HepG2 (cell line): ENCODE results near the gene SPATA33. TPM values are rescaled to one million over a fixed set of nuclear protein-coding genes. Genes with fewer than 3 reads are reported as not detected.

Source experiments
- ATAC-seq: fragments of 200-7000 bp; cut with Tn5 transposase; 3 replicates; pipeline ENCODE4 v1.9.1; 2020; ENCODE audit warnings: mild to moderate bottlenecking, moderate library complexity
- BruUV-seq: library from RNA; stranded (reverse); fragments of 400-500 nt; replicated peaks from 2 replicates; lab custom pipeline; 2021; lab: Mats Ljungman, UMichigan
- CTCF ChIA-PET: fragments of 300-600 bp; formaldehyde crosslinking; extraction: SDS; loops from one replicate; lab custom pipeline; 2021; ENCODE audit warnings: low total read pairs, inconsistent platforms, low intra/inter-chr PET ratio; lab: Yijun Ruan, JAX
- POLR2A ChIA-PET: fragments of 350-600 bp; sonication (Branson Sonifier 250); formaldehyde crosslinking; loops from one replicate; lab custom pipeline; 2020; ENCODE audit warnings: antibody characterized with exemption, inconsistent platforms; lab: Yijun Ruan, JAX
- DNase-seq: peaks from one replicate; pipeline ENCODE4 v3.0.0-alpha.2; 2015; ENCODE audit warnings: low spot score
- FAIRE-seq: peaks from 3 replicates; lab custom pipeline; 2011; peaks lifted over from hg19 to GRCh38; lab: Jason Lieb, UNC
- H2AFZ ChIP-seq: one replicate; pipeline ENCODE4 v1.6.1; 2011; ENCODE audit warnings: low read length, inconsistent platforms
- H3K27ac ChIP-seq: fragments of 300-600 bp; 3 replicates; pipeline ENCODE4 v1.8.0; 2011; ENCODE audit warnings: mixed run types, mild to moderate bottlenecking, mixed read lengths, low read length, inconsistent platforms; ENCODE audit not compliant: insufficient read depth; ENCODE audit errors: extremely low read length
- H3K27me3 ChIP-seq, 2 experiments: fragments of 200-600 bp in 1 of 2; 2 replicates in 1 of 2; 3 replicates in 1 of 2; pipeline versions ENCODE4 v1.6.0 to v1.8.0; 2011; ENCODE audit warnings: low read length in 2 of 2, mild to moderate bottlenecking in 2 of 2, moderate library complexity in 2 of 2, inconsistent platforms in 1 of 2; ENCODE audit not compliant: insufficient read depth in 2 of 2, control insufficient read depth in 1 of 2
- H3K36me3 ChIP-seq, 2 experiments: fragments of 200-600 bp in 1 of 2; replicated peaks in 1 of 2; 2 replicates in 1 of 2; 3 replicates in 1 of 2; pipeline versions ENCODE4 v1.5.1 to v1.8.0; 2011; ENCODE audit warnings: low read length in 2 of 2, inconsistent platforms in 1 of 2; ENCODE audit not compliant: insufficient read depth in 2 of 2, control insufficient read depth in 1 of 2
- H3K4me1 ChIP-seq: 2 replicates; pipeline ENCODE4 v1.5.1; 2012; ENCODE audit warnings: low read length, inconsistent platforms; ENCODE audit not compliant: insufficient read depth
- H3K4me2 ChIP-seq: 2 replicates; pipeline ENCODE4 v1.6.0; 2011; ENCODE audit warnings: low read depth, low read length, inconsistent platforms
- H3K4me3 ChIP-seq, 3 experiments: fragments of 200-600 bp in 1 of 3; sonication (generic), shearing (Covaris generic) in 1 of 3; replicated peaks in 1 of 3; 2 replicates each; pipeline ENCODE4 v1.5.1; 2011 to 2016; ENCODE audit warnings: low read length in 3 of 3, inconsistent platforms in 2 of 3, low read depth in 2 of 3, mild to moderate bottlenecking in 2 of 3, control low read depth in 1 of 3, mixed read lengths in 1 of 3; ENCODE audit not compliant: insufficient read depth in 1 of 3
- H3K79me2 ChIP-seq: one replicate; pipeline ENCODE4 v1.6.1; 2011; ENCODE audit warnings: low read length, inconsistent platforms; ENCODE audit not compliant: insufficient read depth
- H3K9ac ChIP-seq: 2 replicates; pipeline ENCODE4 v1.6.0; 2011; ENCODE audit warnings: mild to moderate bottlenecking, low read depth, low read length, inconsistent platforms; ENCODE audit not compliant: insufficient read depth
- H3K9me3 ChIP-seq: 2 replicates; pipeline ENCODE4 v1.5.1; 2012; ENCODE audit warnings: mild to moderate bottlenecking, low read length
- H4K20me1 ChIP-seq: 2 replicates; pipeline ENCODE4 v1.6.0; 2011; ENCODE audit warnings: inconsistent platforms, mild to moderate bottlenecking, low read length, moderate library complexity; ENCODE audit not compliant: insufficient read depth
- AGO2 ChIP-seq: fragments of 200-400 bp; formaldehyde crosslinking; optimal IDR thresholded peaks from 2 replicates; pipeline ENCODE3; 2017; ENCODE audit warnings: mild to moderate bottlenecking, low read depth, low read length, moderate library complexity
- AHDC1 ChIP-seq: sonication (generic); formaldehyde crosslinking; IDR thresholded peaks from 2 replicates; pipeline ENCODE4 v1.5.1; 2020; ENCODE audit warnings: mild to moderate bottlenecking, missing genetic modification reagents, borderline replicate concordance
- CREB1 ChIP-seq, 2 experiments: fragments of 450-650 bp in 1 of 2; IDR thresholded peaks; 2 replicates each; pipeline ENCODE4 v1.6.1; 2016 to 2017; ENCODE audit warnings: control low read depth in 1 of 2, mild to moderate bottlenecking in 1 of 2, missing compliant biosample characterization in 1 of 2, missing genetic modification characterization in 1 of 2
- IRF2 ChIP-seq: IDR thresholded peaks from 2 replicates; pipeline ENCODE4 v1.6.1; 2018; ENCODE audit warnings: missing genetic modification reagents, missing compliant biosample characterization
- IRF9 ChIP-seq: sonication (generic); formaldehyde crosslinking; IDR thresholded peaks from 2 replicates; pipeline ENCODE4 v1.8.0; 2022; ENCODE audit warnings: missing genetic modification reagents, mild to moderate bottlenecking, borderline replicate concordance
- KDM5A ChIP-seq: fragments of 200-600 bp; sonication (generic); IDR thresholded peaks from 2 replicates; pipeline ENCODE4 v1.7.0; 2018; ENCODE audit warnings: antibody characterized with exemption, mild to moderate bottlenecking, low read length, borderline replicate concordance
- MAFG ChIP-seq: sonication (generic); formaldehyde crosslinking; IDR thresholded peaks from 2 replicates; pipeline ENCODE4 v1.5.1; 2020; ENCODE audit warnings: mild to moderate bottlenecking, missing genetic modification reagents
- NCOA5 ChIP-seq: sonication (generic); formaldehyde crosslinking; IDR thresholded peaks from 2 replicates; pipeline ENCODE4 v1.4.0; 2020; ENCODE audit warnings: missing genetic modification reagents
- RBFOX2 ChIP-seq: fragments of 200-400 bp; formaldehyde crosslinking; IDR thresholded peaks from 2 replicates; pipeline ENCODE4 v1.6.1; 2017; ENCODE audit warnings: low read depth, mild to moderate bottlenecking, low read length
- SAFB2 ChIP-seq: sonication (generic); formaldehyde crosslinking; IDR thresholded peaks from 2 replicates; pipeline ENCODE4 v1.5.1; 2020; ENCODE audit warnings: missing genetic modification reagents, low read depth, mild to moderate bottlenecking, borderline replicate concordance
- ZBTB38 ChIP-seq: sonication (generic); formaldehyde crosslinking; IDR thresholded peaks from 2 replicates; pipeline ENCODE4 v1.5.1; 2020; ENCODE audit warnings: mild to moderate bottlenecking, missing genetic modification reagents
- ZBTB42 ChIP-seq: sonication (generic); formaldehyde crosslinking; IDR thresholded peaks from 2 replicates; pipeline ENCODE4 v1.5.0; 2020; ENCODE audit warnings: mild to moderate bottlenecking, missing genetic modification reagents
- ZNF143 ChIP-seq: sonication (generic); formaldehyde crosslinking; IDR thresholded peaks from 2 replicates; pipeline ENCODE4 v1.4.0; 2020; ENCODE audit warnings: missing genetic modification reagents
- ZNF7 ChIP-seq: IDR thresholded peaks from 2 replicates; pipeline ENCODE4 v1.6.1; 2016; ENCODE audit warnings: missing biosample characterization, missing genetic modification reagents
- WGBS: methylation state at CpG from one replicate; pipeline ENCODE4 v1.1.6; 2017; ENCODE audit warnings: low lambda C conversion rate; 5-methylcytosine and 5-hydroxymethylcytosine counted together
- in situ Hi-C: cut with HindIII; loops from 2 replicates; pipeline ENCODE4 v1.10.0; 2017; ENCODE audit warnings: low pct_unique_long_range_greater_than_20kb; ENCODE audit not compliant: extremely low pct_ligation_motif_present
- intact Hi-C: fragments of 100-400 bp; cut with micrococcal nuclease; formaldehyde crosslinking; loops from one replicate; pipeline ENCODE4 v1.10.0; 2022; ENCODE audit not compliant: unreplicated experiment
- polyA plus RNA-seq, 8 experiments: library from polyadenylated mRNA; depleted of rRNA in 3 of 8; stranded (reverse) in 7 of 8; unstranded in 1 of 8; fragments of >200 nt; fragmentation: Illumina TruSeq in 4 of 8; extraction: Trizol in 4 of 8; gene quantifications; 2 replicates each; pipeline versions ENCODE4 v1.2.1 to v1.2.3, GENCODE V29; 2011 to 2016; ENCODE audit warnings: low read depth in 4 of 8, missing spikeins in 1 of 8, mixed read lengths in 1 of 8; ENCODE audit not compliant: insufficient read depth in 1 of 8
- total RNA-seq, 5 experiments: library from RNA; depleted of rRNA; stranded (reverse); fragments of >200 nt; fragmentation: Illumina TruSeq; extraction: Trizol; gene quantifications; 2 replicates each; pipeline ENCODE4 v1.2.3, GENCODE V29; 2016; ENCODE audit warnings: low read depth in 1 of 5

SPATA33 gene
- total and polyA plus RNA-seq, 2 of the 13 experiments (the other 11 are each of a cell fraction or from before 2014, with no cell fraction given), result 5.7 to 11.0 TPM

- Histone ChIP-seq H2AFZ (no peak overlapping the region), H3K9ac (no peak overlapping the region), H4K20me1 (no peaks in the 10 kb centered on the region), H3K27me3 (no peaks in the 10 kb centered on the region), H3K79me2 (peaks cover 2% of the 10 kb centered on the region)
- no peak for FAIRE-seq
- intact Hi-C loops, result no loop called here
- BruUV-seq, result no TSS peak
- TF ChIP-seq CREB1 (IDR thresholded peaks at IDR 0.05) (no peak), CREB1 (CRISPR knock-in tag; IDR thresholded peaks at IDR 0.05) (no peak), ZNF7 (CRISPR knock-in tag) (no peak), AHDC1 (CRISPR knock-in tag) (no peak), NCOA5 (no peak), ZBTB38 (CRISPR knock-in tag) (0 out of 2 replicates have a peak, but pooled peaks have one; percentile 45), RBFOX2 (peak; percentile 44), MAFG (CRISPR knock-in tag) (no peak), IRF2 (CRISPR knock-in tag) (no peak), SAFB2 (CRISPR knock-in tag) (peak; percentile 57; the same call in 1 of the 2 replicates), ZBTB42 (0 out of 2 replicates have a peak, but pooled peaks have one; percentile 29), IRF9 (CRISPR knock-in tag) (peak; percentile 7; the same call in 1 of the 2 replicates), AGO2 (peak; percentile 79), ZNF143 (CRISPR knock-in tag) (no peak), KDM5A (no peak)
- TF ChIP-seq, all 625 proteins: peak for 6
- H3K36me3 ChIP-seq, result peaks cover 5 to 14% of the 10 kb centered on the region in 2 experiments; a peak in 2 of 5 replicates
- 87% methylated on average over 8 of the region's 18 CpGs for WGBS
- no peaks in the 10 kb centered on the region for H3K9me3 ChIP-seq
- no peak overlapping the region for H3K27ac ChIP-seq
- in situ Hi-C loops, result no loop called here
- ChIA-PET CTCF (interaction anchor here (0.6 kb wide), 1 partner anchor 37 kb away, joined by 3 read pairs; no protein-coding TSS in a partner anchor), POLR2A (no interaction called here)
- DNase-seq (no peak), ATAC-seq (no peak)
- H3K4me1 ChIP-seq, result peaks cover 67% of the 10 kb centered on the region
- no peak overlapping the region for H3K4me3 ChIP-seq
- H3K4me2 ChIP-seq, result no peak overlapping the region
Observed at GRCh38 chr16:89696670-89697128, 39.1 kb downstream of the SPATA33 start.
